Measurements from ENCODE around the gene SOX15.

The SOX15 gene

DNA sequence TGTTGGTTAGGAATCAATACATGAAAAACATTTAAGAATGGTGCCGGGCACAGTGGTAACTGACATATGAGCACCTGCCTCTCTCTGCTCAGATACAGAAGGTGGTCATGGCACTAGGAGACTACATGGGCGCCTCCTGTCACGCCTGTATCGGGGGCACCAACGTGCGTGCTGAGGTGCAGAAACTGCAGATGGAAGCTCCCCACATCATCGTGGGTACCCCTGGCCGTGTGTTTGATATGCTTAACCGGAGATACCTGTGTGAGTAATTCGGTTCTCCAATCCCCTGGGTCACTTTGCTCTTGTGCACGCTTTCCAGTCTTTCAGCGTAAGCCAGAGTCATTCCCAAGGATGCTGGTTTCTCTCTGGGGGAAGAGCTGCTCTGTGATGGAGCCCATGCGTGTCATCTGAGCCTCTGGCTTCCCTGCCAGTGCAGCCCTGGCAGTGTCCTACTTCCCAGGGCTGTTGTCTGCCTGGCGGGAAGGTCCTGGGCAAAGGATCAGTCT lies 13.4 kb downstream of the SOX15 start:
- no peak for DNase-seq

DNA sequence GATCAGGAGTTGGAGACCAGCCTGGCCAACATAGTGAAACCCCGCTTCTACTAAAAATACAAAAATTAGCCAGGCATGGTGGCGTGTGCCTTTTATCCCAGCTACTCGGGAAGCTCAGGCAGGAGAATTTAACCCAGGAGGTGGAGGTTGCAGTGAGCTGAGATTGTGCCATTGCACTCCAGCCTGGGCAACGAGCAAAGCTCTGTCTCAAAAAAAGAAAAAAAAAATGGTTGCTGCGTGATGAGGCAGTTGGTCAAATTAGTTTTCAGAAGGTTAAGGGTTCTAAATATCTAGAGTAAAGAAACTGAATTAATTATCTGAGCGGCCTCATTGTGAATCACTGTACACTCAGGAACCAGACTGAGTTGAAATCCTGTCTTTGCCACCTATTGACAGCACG lies 13.9 kb downstream of the SOX15 start:
- no peak for DNase-seq

DNA sequence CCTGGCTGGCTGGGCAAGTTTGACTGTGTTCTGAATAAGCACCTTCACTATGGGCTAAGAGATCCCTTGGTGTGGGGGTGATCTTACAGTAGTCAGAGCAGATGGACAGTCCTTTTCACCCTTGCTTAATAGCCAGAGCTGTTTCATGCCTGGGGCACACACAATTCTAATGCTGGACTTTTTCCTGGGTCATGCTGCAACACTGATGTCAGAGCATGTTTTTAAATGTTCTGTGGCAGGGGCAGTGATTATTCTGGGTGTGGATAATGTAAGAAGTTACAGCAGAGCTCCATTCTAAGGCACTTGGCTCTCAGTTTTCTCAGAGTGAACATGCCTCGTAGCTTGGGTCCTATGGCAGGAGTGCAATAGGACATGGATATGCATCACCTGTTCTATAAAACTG lies 14.4 kb downstream of the SOX15 start:
- DNase-seq = no peak

DNA sequence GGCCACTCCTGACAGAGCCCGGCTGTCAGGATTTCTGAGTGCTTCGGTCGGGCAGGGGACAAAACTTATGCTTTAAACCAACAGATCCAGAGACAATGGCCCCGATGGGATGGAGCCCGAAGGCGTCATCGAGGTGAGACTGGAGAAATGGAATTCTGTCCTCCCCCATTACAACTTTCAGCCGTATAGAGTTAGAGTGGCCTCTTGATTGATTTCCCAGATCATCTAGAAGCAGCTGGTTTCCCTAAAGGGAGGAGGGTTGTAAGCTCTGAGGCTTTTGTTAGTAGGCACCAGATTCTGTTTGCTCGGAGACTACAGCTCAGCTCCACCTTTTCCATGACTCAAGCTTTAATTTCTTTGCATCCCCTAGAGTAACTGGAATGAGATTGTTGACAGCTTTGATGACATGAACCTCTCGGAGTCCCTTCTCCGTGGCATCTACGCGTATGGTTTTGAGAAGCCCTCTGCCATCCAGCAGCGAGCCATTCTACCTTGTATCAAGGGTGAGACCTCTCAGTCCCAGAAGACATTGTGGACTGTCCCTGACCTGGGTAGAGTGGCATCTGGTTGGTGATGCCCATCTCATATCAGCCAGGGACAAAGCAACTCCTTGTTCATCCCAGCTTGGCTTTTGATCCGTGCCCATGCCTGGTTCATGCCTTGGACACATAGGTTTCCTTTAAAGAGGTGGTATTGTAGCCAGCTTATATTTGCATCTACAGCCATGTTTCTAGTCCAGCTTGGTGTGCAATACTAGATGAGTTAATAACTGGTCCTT lies 15.5 kb downstream of the SOX15 start:
- peak; percentile 10 for DNase-seq

DNA sequence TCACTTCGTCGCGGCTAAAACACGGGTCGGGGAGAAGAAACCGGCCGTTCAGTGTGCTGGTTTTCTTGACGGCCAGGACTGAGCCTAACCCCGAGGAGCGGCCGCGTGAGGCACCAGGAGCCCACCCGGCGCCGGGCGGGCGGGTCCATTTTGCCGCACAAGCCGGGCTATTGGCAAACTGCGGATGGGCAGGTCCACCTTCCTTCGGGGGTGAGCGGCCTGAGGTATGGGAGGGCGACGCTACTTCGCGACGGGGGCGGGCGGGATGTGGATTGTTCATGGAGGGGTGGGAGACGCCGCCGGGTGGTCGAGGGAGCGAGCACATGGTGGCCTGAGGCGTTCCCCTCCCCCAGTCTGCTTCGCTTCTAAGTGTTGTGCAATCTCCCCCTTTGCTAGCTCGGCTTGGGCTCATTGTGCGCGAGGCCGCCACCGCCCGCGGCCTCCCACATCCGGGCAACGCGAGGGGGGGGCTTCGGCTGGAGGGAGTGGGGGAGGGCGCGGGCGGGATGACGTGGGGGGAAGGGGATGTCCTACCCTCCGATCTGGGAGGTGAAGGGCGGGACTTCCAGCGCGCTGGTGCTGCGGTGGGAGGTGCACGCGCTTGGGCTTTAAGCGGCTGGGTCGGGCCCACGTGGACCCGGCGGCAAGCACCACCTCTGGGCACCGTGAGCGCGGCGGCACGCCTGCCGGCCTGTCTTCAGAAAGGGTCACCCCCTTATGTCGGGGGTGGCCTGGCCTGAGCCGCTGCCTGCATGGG lies 16.4 kb downstream of the SOX15 start:
- peak; percentile 92 for DNase-seq

DNA sequence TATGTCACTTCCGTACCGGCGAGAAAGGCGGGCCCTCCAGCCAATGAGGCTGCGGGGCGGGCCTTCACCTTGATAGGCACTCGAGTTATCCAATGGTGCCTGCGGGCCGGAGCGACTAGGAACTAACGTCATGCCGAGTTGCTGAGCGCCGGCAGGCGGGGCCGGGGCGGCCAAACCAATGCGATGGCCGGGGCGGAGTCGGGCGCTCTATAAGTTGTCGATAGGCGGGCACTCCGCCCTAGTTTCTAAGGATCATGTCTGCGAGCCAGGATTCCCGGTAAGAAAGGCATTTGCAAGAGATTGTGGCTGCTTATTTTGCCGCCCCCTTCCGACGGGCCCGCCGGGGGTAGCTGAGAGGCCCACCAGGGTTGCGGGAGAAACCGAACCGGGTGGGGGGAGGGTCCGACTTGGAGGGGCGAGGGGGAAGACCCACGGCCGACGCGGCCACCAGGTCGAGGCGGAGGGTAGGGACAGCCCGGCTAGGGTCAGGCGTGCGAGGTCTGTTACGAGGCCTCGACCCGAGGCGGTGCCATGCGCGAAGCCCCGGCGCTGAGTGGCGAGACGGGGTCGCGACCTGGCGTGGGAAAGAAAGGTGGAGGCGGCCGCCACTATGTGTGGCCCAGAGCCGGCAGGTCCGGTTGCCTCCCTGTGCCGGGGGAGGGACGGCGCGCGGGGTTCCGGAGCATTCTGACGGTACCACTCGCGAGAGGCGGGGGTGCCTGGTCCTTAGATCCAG lies 17.1 kb downstream of the SOX15 start:
- DNase-seq = peak; percentile 99

DNA sequence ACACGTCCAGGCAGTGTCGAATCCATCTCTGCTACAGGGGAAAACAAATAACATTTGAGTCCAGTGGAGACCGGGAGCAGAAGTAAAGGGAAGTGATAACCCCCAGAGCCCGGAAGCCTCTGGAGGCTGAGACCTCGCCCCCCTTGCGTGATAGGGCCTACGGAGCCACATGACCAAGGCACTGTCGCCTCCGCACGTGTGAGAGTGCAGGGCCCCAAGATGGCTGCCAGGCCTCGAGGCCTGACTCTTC lies 17.6 kb downstream of the SOX15 start:
- DNase-seq = no peak

DNA sequence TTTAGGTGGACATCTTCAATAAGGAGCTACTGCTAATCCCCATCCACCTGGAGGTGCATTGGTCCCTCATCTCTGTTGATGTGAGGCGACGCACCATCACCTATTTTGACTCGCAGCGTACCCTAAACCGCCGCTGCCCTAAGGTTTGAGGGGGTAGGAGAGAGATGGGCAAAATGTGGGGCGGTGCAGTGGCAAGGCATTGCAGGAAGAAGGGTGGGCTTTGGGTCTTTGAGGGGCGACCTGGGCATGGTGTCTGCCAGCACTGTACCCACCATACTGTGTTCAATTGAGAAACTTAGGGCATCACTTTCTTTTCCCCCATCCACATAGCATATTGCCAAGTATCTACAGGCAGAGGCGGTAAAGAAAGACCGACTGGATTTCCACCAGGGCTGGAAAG lies 19.5 kb downstream of the SOX15 start:
- no peak for DNase-seq

DNA sequence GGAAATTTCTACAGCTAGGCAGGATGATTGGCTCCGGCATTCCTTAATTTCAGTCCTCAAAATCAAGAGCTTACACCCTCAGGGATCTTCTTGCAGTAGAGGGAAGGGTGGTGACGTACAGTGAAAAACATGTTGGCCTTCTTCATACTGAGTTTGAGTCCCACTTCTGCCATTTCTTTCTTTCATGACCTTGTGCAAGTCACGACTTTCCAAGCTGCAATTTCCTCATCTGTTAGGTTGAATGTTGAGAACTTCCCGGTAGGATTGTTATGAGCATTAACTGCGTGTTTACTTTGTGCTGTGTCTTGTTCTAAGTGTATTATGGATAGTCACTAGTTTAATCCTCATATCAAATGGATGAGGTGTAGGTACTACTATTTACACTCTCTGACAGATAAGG lies 20.3 kb downstream of the SOX15 start:
- DNase-seq = no peak

DNA sequence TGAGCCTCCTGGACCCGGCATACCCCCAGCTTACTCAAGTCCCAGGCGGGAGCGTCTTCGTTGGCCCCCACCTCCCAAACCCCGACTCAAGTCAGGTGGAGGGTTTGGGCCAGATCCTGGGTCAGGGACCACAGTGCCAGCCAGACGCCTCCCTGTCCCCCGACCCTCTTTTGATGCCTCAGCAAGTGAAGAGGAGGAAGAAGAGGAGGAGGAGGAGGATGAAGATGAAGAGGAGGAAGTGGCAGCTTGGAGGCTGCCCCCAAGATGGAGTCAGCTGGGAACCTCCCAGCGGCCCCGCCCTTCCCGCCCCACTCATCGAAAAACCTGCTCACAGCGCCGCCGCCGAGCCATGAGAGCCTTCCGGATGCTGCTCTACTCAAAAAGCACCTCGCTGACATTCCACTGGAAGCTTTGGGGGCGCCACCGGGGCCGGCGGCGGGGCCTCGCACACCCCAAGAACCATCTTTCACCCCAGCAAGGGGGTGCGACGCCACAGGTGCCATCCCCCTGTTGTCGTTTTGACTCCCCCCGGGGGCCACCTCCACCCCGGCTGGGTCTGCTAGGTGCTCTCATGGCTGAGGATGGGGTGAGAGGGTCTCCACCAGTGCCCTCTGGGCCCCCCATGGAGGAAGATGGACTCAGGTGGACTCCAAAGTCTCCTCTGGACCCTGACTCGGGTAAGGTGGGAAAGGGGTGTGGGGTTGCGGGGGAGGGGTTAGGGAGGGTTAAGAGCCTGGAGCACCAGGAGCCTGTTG lies 26.6 kb downstream of the SOX15 start:
- no peak for DNase-seq

DNA sequence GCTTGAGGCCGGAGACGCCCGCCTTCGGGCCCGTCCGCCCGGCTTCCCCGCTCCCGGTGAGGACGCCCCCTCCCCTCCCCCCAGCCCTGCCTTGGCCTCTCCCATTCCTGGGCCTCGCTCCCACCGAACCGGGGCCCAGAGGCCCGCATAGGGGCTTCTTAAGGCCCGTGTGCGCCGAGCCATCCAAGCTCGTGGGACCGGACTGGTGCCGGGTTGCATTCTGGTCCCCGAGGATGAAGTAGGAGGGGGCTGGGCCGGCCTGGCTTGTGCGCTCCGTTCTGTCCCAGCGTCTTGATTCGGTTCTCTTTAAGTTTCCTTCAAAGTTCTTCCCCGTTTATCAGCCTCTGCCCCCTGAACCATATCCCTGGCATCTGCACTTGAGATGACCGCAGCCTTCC lies 27.7 kb downstream of the SOX15 start:
- DNase-seq = peak; percentile 45

DNA sequence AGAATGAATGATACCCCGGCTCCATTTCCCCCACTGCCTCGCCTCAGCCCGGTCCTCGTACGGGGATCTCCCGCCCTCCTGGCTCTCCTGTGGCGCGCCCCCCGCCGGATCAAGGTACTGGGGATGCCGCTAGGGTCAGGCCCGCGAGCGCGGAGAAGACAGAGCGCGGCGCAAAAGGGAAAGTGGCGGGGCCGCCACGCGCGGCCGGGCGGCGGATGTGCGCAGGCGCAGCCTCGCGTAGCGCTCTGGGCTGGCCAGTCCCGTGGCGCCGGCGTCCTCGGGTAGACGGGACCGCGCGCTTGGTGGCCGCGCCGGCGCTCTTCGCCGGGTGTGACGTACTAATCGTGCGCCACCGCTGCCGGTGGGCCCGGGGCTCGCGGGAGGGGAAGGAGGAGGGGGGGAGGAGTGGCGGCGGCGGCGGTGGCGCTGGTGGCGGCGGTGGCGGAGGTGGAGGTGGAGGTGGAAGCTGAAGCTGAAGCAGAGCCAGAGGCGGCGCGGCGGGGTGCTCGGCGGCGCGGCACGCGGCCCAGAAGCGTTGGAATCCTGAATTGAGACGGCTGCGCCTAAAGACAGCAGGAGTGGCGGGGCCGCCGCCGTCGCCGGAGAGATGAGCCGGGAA lies 28.2 kb downstream of the SOX15 start, which contains the start of gene SENP3:
Gene SENP3 (plus strand): TSS at position 331 of the 619 bp plus-strand sequence. CDS start 1,158 bp downstream, outside the sequence.
- peak; percentile 87 for DNase-seq

DNA sequence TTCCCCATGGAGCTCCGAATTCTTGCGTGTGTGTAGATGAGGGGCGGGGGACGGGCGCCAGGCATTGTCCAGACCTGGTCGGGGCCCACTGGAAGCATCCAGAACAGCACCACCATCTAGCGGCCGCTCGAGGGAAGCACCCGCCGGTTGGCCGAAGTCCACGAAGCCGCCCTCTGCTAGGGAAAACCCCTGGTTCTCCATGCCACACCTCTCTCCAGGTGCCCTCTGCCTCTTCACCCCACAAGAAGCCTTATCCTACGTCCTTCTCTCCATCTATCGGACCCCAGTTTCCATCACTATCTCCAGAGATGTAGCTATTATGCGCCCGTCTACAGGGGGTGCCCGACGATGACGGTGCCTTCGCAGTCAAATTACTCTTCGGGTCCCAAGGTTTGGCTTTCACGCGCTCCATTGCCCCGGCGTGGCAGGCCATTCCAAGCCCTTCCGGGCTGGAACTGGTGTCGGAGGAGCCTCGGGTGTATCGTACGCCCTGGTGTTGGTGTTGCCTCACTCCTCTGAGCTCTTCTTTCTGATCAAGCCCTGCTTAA lies 28.8 kb downstream of the SOX15 start:
- peak; percentile 88 for DNase-seq

DNA sequence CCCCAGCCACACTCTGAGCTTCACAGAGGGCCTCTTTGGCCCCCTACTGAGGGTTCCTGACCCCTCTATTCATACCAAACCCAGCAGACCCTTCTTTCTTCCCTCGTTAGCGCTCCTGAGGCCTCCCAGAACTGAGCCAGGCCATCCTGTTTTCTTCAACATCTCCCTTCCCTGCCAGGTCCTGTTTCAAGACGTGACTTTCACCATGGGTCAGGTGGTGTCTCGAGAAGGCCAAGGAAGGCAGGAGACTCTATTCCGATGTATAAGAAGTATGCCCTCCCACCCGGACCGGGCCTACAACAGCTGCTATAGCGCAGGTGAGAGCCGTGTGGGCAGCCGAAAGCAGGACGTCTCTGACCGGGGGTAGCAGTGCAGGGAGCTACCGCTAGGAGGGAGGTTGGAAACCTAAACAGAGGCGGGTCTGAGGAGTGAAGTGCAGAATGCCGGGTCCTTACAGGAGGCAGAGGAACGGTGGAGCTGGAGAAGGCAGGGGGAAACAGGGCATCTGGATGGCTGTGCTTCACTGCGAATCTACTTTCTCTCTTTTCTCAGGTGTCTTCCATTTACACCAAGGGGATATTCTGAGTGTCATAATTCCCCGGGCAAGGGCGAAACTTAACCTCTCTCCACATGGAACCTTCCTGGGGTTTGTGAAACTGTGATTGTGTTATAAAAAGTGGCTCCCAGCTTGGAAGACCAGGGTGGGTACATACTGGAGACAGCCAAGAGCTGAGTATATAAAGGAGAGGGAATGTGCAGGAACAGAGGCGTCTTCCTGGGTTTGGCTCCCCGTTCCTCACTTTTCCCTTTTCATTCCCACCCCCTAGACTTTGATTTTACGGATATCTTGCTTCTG lies 29.5 kb downstream of the SOX15 start:
- peak; percentile 51 for DNase-seq

DNA sequence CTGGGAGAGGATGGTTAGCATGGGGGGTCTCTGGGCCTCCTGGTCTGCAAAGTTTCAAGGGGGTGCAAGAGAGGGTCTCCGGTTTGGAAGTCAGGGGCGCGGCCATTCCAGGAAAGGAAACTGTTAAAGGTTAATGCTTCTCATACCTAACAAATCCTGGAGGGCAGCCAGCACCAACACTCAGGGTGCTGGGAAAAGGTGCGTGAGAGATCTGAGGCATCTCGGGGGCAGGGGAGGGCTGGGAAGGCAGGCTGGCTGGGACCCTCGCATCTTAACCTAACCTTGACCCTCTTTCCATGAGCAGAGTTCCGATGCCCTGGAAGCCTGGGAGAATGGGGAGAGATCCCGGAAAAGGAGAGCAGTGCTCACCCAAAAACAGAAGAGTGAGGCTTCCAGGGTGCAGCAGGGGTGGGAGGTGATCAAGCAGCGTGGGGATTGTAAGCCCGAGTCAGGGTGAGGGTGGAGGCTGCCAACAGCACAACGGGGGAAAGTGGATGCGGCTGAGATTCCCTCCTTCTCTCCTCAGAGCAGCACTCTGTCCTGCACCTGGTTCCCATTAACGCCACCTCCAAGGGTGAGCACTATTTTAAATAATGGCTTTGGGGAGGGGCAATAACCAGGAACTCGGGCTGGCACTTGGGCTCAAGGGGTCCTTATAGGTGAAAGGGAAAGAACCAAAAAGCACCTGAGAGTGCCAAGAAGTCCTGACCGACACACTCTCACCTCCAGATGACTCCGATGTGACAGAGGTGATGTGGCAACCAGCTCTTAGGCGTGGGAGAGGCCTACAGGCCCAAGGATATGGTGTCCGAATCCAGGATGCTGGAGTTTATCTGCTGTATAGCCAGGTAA lies 30.3 kb downstream of the SOX15 start:
- peak; percentile 18 for DNase-seq

DNA sequence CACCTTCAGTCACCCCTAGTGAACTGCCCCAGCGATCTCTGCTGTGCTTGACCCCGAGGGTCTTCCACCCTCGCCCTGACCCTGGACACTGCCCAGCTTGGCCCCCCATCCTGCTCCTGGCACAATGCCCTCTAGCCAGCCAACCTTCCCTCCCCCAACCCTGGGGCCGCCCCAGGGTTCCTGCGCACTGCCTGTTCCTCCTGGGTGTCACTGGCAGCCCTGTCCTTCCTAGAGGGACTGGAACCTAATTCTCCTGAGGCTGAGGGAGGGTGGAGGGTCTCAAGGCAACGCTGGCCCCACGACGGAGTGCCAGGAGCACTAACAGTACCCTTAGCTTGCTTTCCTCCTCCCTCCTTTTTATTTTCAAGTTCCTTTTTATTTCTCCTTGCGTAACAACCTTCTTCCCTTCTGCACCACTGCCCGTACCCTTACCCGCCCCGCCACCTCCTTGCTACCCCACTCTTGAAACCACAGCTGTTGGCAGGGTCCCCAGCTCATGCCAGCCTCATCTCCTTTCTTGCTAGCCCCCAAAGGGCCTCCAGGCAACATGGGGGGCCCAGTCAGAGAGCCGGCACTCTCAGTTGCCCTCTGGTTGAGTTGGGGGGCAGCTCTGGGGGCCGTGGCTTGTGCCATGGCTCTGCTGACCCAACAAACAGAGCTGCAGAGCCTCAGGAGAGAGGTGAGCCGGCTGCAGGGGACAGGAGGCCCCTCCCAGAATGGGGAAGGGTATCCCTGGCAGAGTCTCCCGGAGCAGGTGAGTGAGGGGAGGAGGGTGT lies 31.2 kb downstream of the SOX15 start, which contains the start of gene TNFSF13:
Gene TNFSF13 (plus strand): TSS at position 207 of the 776 bp plus-strand sequence. CDS start 290 bp downstream, at position 497.
- DNase-seq = no peak

DNA sequence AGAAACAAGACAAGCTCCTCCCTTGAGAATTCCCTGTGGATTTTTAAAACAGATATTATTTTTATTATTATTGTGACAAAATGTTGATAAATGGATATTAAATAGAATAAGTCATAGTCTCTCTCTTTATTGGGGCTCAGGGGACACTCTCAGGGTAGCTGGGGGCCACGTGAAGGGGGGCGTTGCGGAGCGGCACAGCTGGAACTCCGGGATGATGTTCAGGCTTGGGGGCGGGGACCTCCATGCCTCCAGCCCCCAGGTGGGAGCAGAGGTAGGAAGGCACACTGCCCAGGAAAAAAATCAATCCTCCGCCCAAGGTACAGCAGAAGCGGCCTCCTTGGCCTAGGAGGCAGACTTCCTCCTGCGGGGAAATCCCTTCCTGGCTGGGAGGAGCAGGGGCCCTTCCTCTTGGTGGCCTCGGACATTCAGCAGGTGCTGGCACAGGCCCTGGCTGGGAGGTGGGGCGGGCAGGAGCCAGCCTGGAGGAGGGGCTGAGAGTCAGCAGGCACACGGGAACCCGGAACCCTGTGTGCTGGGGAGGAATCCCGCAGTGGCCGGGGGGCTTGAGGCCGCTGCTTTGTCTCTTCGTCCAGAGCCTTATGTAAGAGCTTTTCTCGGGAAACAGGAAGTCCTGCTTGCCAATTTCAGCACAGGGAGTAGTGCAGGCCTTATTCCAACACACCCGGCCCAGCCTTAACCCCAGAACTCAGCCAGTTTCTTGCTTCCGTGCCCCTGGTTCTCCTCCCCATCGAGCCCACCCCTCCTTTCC lies 31.9 kb downstream of the SOX15 start:
- DNase-seq = peak; percentile 73

DNA sequence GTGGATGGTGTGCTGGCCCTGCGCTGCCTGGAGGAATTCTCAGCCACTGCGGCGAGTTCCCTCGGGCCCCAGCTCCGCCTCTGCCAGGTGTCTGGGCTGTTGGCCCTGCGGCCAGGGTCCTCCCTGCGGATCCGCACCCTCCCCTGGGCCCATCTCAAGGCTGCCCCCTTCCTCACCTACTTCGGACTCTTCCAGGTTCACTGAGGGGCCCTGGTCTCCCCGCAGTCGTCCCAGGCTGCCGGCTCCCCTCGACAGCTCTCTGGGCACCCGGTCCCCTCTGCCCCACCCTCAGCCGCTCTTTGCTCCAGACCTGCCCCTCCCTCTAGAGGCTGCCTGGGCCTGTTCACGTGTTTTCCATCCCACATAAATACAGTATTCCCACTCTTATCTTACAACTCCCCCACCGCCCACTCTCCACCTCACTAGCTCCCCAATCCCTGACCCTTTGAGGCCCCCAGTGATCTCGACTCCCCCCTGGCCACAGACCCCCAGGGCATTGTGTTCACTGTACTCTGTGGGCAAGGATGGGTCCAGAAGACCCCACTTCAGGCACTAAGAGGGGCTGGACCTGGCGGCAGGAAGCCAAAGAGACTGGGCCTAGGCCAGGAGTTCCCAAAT lies 32.6 kb downstream of the SOX15 start:
- DNase-seq = no peak

Measured in NCI-H146 (cell line).